Measurements from ENCODE around the gene EIF4E3. TPM values are rescaled to one million over a fixed set of nuclear protein-coding genes. Genes with fewer than 3 reads are reported as not detected.

Gene EIF4E3
- total and polyA plus RNA-seq, 2 of the 13 experiments (the other 11 are each of a cell fraction or from before 2014, with no cell fraction given), result 0.07 to 0.15 TPM

DNA sequence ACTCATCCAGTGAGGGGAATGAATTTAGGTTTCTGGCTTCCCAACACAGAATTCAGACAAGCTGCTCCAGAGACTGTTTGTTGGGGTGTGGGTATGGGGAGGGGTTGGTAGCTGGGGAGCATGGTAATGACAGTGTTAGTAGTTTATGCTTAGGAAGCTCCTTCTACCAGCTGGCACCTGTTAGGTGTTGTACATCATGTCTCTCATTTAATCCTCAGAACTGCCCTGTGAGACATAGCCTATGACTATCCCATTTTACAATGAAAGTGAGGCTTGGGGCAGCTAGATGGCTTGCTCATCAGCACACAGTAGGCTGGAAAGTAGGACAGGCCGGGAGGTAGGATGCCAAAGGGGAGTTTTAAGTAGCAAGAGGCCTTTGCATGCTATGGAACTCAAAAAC lies 2.5 kb downstream of the EIF4E3 start:
- no peaks in the 10 kb centered on the region for H3K36me3 ChIP-seq (replicated peaks in 1 of 2; ENCODE audit: control insufficient read depth in 1 of 2, insufficient read depth in 2 of 2, low read length in 2 of 2)
- 0% methylated on average over 1 of the region's 1 CpG for WGBS (ENCODE audit: low lambda C conversion rate)
- FAIRE-seq (no peak), DNase-seq (ENCODE audit: low spot score) (no peak), ATAC-seq (no peak)
- peaks cover 6% of the 10 kb centered on the region; the same call in 1 of the 2 replicates for H3K4me1 ChIP-seq (ENCODE audit: insufficient read depth, low read length)
- H3K27ac ChIP-seq (ENCODE audit: extremely low read length, insufficient read depth, low read length), result no peak overlapping the region
- H4K20me1 ChIP-seq (ENCODE audit: insufficient read depth, low read length), result no peaks in the 10 kb centered on the region
- H3K27me3 ChIP-seq (ENCODE audit: control insufficient read depth in 1 of 2, insufficient read depth in 2 of 2, low read length in 2 of 2), result peaks cover 8 to 55% of the 10 kb centered on the region in 2 experiments; a peak in 4 of 5 replicates
- no peak overlapping the region for H3K9ac ChIP-seq (ENCODE audit: insufficient read depth, low read depth, low read length)
- H3K4me3 ChIP-seq (replicated peaks in 1 of 3; ENCODE audit: insufficient read depth in 1 of 3, low read depth in 2 of 3, low read length in 3 of 3), result no peak overlapping the region
- TF ChIP-seq ZNF318 (CRISPR knock-in tag; IDR thresholded peaks at IDR 0.05) (no peak), ZNF503 (CRISPR knock-in tag; IDR thresholded peaks at IDR 0.05) (no peak), STAG1 (CRISPR knock-in tag; IDR thresholded peaks at IDR 0.05) (no peak), TARDBP (CRISPR knock-in tag; IDR thresholded peaks at IDR 0.05) (no peak)
- CTCF ChIA-PET (ENCODE audit: low intra/inter-chr PET ratio, low total read pairs), result no interaction called here
- no peaks in the 10 kb centered on the region for H3K79me2 ChIP-seq (ENCODE audit: insufficient read depth, low read length)
- no peaks in the 10 kb centered on the region for H3K9me3 ChIP-seq (ENCODE audit: low read length)
- intact Hi-C loops (cut with micrococcal nuclease; ENCODE audit: unreplicated experiment) (no loop called here), in situ Hi-C loops (cut with HindIII; ENCODE audit: extremely low pct_ligation_motif_present, low pct_unique_long_range_greater_than_20kb) (loop anchor here (5.0 to 25.0 kb wide), 3 partner anchors 135 to 1365 kb away; no protein-coding TSS in a partner anchor)
- POLR2A ChIA-PET, result no interaction called here
- BruUV-seq (replicated peaks), result no TSS peak
- H3K4me2 ChIP-seq (ENCODE audit: low read depth, low read length), result no peak overlapping the region
- H2AFZ ChIP-seq (ENCODE audit: low read length), result no peak overlapping the region

All from HepG2 (cell line).